GM21515 (cell line): ENCODE results near the gene PNLIPRP2.

Experiments
- ATAC-seq: cut with Tn5 transposase; IDR thresholded peaks from one replicate; pipeline ENCODE4 v1.9.1; 2021; ENCODE audit not compliant: unreplicated experiment

The PNLIPRP2 gene

GRCh38 chr10:116612107-116612769 is 8.5 kb upstream of the PNLIPRP2 start:
- no peak for ATAC-seq

- ATAC-seq = no peak
Observed at GRCh38 chr10:116613471-116613870, 7.3 kb upstream of the PNLIPRP2 start.

GRCh38 chr10:116614796-116615195 is 6.0 kb upstream of the PNLIPRP2 start:
- ATAC-seq = no peak

- ATAC-seq = no peak
Observed at GRCh38 chr10:116615199-116615776, 5.5 kb upstream of the PNLIPRP2 start.

GRCh38 chr10:116621476-116621875 is 723 bp downstream of the PNLIPRP2 start:
- no peak for ATAC-seq

- ATAC-seq = no peak
Observed at GRCh38 chr10:116621934-116622655, 1.3 kb downstream of the PNLIPRP2 start.

GRCh38 chr10:116625845-116626244 is 5.1 kb downstream of the PNLIPRP2 start:
- ATAC-seq = no peak

- ATAC-seq = no peak
Observed at GRCh38 chr10:116626815-116627214, 6.1 kb downstream of the PNLIPRP2 start.

GRCh38 chr10:116627386-116627933 is 6.7 kb downstream of the PNLIPRP2 start:
- ATAC-seq = no peak

- ATAC-seq = no peak
Observed at GRCh38 chr10:116629340-116629739, 8.6 kb downstream of the PNLIPRP2 start.

- ATAC-seq = no peak
Observed at GRCh38 chr10:116630020-116630419, 9.3 kb downstream of the PNLIPRP2 start.

GRCh38 chr10:116631871-116632295 is 11.1 kb downstream of the PNLIPRP2 start:
- ATAC-seq = no peak

- ATAC-seq = no peak
Observed at GRCh38 chr10:116632596-116633215, 12.0 kb downstream of the PNLIPRP2 start.

- no peak for ATAC-seq
Observed at GRCh38 chr10:116633216-116633600, 12.5 kb downstream of the PNLIPRP2 start.

- no peak for ATAC-seq
Observed at GRCh38 chr10:116634126-116634975, 13.6 kb downstream of the PNLIPRP2 start.

GRCh38 chr10:116636385-116636784 is 15.6 kb downstream of the PNLIPRP2 start:
- no peak for ATAC-seq

GRCh38 chr10:116636976-116637375 is 16.2 kb downstream of the PNLIPRP2 start:
- ATAC-seq = no peak

- no peak for ATAC-seq
Observed at GRCh38 chr10:116637830-116638229, 17.1 kb downstream of the PNLIPRP2 start.

- ATAC-seq = no peak
Observed at GRCh38 chr10:116646502-116646901, 25.7 kb downstream of the PNLIPRP2 start.

GRCh38 chr10:116648903-116649302 is 28.1 kb downstream of the PNLIPRP2 start:
- no peak for ATAC-seq

GRCh38 chr10:116653885-116654284 is 33.1 kb downstream of the PNLIPRP2 start:
- ATAC-seq = no peak
